ENCODE data around the gene COL6A2. TPM values are rescaled to one million over a fixed set of nuclear protein-coding genes. Genes with fewer than 3 reads are reported as not detected.

Gene COL6A2
- total RNA-seq, 1 experiment from 2014 or later: 22.0 TPM

DNA sequence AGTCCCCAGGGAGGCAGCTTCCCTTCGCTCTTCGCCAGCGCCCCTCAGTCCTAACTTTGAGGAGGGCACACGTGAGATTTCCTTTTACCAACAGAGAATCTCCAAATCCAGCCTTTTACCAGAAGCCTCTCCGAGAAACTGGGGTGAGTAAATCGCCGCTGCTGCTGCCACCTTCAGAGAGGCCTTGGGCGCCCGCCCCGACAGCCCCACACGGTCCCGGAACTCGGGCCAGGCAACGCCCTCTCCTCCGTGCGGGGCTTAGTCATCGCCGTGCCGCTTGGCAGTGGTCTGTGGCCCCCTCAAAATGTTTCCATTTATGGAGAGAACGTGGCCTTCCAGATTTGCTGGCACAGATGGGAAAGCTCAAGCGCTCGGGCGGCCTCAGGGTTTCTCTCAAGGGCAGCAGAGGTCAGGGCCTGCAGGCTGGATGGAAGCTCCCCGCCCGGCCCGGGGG is 41.4 kb upstream of the COL6A2 start:
- Histone ChIP-seq H3F3A (ENCODE audit: insufficient read depth, low read depth) (peaks cover 18% of the 10 kb centered on the region), H3K79me2 (ENCODE audit: low read depth) (no peaks in the 10 kb centered on the region), H3K36me3 (ENCODE audit: low read depth) (no peaks in the 10 kb centered on the region), H3K4me1 (replicated peaks; ENCODE audit: insufficient read depth) (peaks cover 34% of the 10 kb centered on the region), H3K4me2 (no peak overlapping the region), H3K4me3 (no peak overlapping the region), H3K9me2 (ENCODE audit: insufficient read depth) (no peaks in the 10 kb centered on the region), H3K27me3 (ENCODE audit: insufficient read depth, low read depth) (no peaks in the 10 kb centered on the region), H2AFZ (no peak overlapping the region), H3K27ac (no peak overlapping the region), H3K9me3 (ENCODE audit: insufficient read depth, low read depth) (no peaks in the 10 kb centered on the region), H4K20me1 (ENCODE audit: insufficient read depth) (no peaks in the 10 kb centered on the region)
- CTCF ChIA-PET: no interaction called here
- TF ChIP-seq EZH2 (IDR thresholded peaks at IDR 0.05; ENCODE audit: low read depth): no peak
- no peak for TF ChIP-seq CTCF (conservative IDR thresholded peaks at IDR 0.05)
- intact Hi-C loops (cut with micrococcal nuclease; ENCODE audit: unreplicated experiment): no loop called here
- no peak for DNase-seq
- POLR2A ChIA-PET (ENCODE audit: unreplicated experiment): no interaction called here
- BruUV-seq (replicated peaks): no TSS peak

GRCh38 chr21:46057111-46057709 is 40.7 kb upstream of the COL6A2 start:
- DNase-seq: no peak
- intact Hi-C loops (cut with micrococcal nuclease; ENCODE audit: unreplicated experiment): no loop called here
- TF ChIP-seq CTCF (conservative IDR thresholded peaks at IDR 0.05): no peak
- TF ChIP-seq EZH2 (IDR thresholded peaks at IDR 0.05; ENCODE audit: low read depth): no peak
- Histone ChIP-seq H2AFZ (no peak overlapping the region), H3F3A (ENCODE audit: insufficient read depth, low read depth) (peaks cover 26% of the 10 kb centered on the region), H3K4me2 (no peak overlapping the region), H3K36me3 (ENCODE audit: low read depth) (no peaks in the 10 kb centered on the region), H4K20me1 (ENCODE audit: insufficient read depth) (no peaks in the 10 kb centered on the region), H3K27me3 (ENCODE audit: insufficient read depth, low read depth) (no peaks in the 10 kb centered on the region), H3K9me3 (ENCODE audit: insufficient read depth, low read depth) (0 out of 2 replicates have a peak, but pooled peaks cover 2% of the 10 kb centered on the region), H3K27ac (no peak overlapping the region), H3K4me3 (no peak overlapping the region), H3K9me2 (ENCODE audit: insufficient read depth) (no peaks in the 10 kb centered on the region), H3K4me1 (replicated peaks; ENCODE audit: insufficient read depth) (peaks cover 40% of the 10 kb centered on the region), H3K79me2 (ENCODE audit: low read depth) (no peaks in the 10 kb centered on the region)
- CTCF ChIA-PET: no interaction called here
- POLR2A ChIA-PET (ENCODE audit: unreplicated experiment): no interaction called here
- no TSS peak for BruUV-seq (replicated peaks)

DNA sequence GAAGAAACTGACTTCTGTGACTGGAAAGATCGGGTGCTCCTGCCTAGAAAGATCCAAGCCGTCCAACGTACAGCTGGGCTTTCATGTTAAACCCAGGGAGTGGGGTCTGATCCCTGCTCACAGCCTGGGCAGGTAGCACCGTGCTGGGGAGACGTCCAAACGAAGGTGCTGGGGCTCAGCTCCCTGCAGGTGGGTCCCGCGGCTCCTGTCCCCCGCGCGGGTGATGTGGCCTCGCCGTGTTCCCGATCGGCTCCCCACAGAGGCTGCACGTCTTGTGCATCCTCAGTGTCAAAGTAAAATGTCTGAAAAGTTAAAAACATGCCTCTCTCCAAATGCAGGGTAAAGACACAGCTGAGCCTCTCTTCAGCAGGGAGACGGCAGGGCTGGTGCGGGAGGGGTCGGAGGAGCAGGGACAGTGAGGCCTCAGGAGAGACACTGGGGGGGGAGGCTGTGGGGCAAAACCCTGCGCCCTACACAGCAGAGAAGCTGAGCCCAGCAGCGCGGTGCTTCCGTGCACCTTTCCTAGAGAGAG is 40.1 kb upstream of the COL6A2 start:
- Histone ChIP-seq H3K79me2 (ENCODE audit: low read depth) (no peaks in the 10 kb centered on the region), H3K4me2 (no peak overlapping the region), H4K20me1 (ENCODE audit: insufficient read depth) (no peaks in the 10 kb centered on the region), H3K4me3 (no peak overlapping the region), H3F3A (ENCODE audit: insufficient read depth, low read depth) (peaks cover 26% of the 10 kb centered on the region), H3K27me3 (ENCODE audit: insufficient read depth, low read depth) (no peaks in the 10 kb centered on the region), H3K9me3 (ENCODE audit: insufficient read depth, low read depth) (0 out of 2 replicates have a peak, but pooled peaks cover 6% of the 10 kb centered on the region), H3K4me1 (replicated peaks; ENCODE audit: insufficient read depth) (peaks cover 43% of the 10 kb centered on the region), H3K36me3 (ENCODE audit: low read depth) (no peaks in the 10 kb centered on the region), H3K27ac (no peak overlapping the region), H3K9me2 (ENCODE audit: insufficient read depth) (no peaks in the 10 kb centered on the region), H2AFZ (no peak overlapping the region)
- POLR2A ChIA-PET (ENCODE audit: unreplicated experiment): no interaction called here
- BruUV-seq (replicated peaks): no TSS peak
- intact Hi-C loops (cut with micrococcal nuclease; ENCODE audit: unreplicated experiment): no loop called here
- CTCF ChIA-PET: no interaction called here
- DNase-seq: no peak
- no peak for TF ChIP-seq EZH2 (IDR thresholded peaks at IDR 0.05; ENCODE audit: low read depth)
- TF ChIP-seq CTCF (conservative IDR thresholded peaks at IDR 0.05): no peak
